Sigmoid colon (tissue), 7 donors: ENCODE results near the gene ZBED4. TPM values are rescaled to one million over a fixed set of nuclear protein-coding genes. Genes with fewer than 3 reads are reported as not detected.
A peak's percentile ranks its signal among the peaks of the same experiment; 100 is the strongest.

Source experiments
- DNase-seq: peaks from one replicate; pipeline ENCODE4 v3.0.0-alpha.2; 2019
- H3K27ac ChIP-seq, 4 donors: fragments of 200-600 bp; sonication (generic); one replicate each; pipeline ENCODE4 v1.5.1; 2016 to 2019; ENCODE audit warnings: mild to moderate bottlenecking in 1 of 4
- H3K27me3 ChIP-seq, 3 donors: fragments of 200-600 bp; sonication (generic); one replicate each; pipeline ENCODE4 v1.5.1; 2019; ENCODE audit warnings: mild to moderate bottlenecking in 1 of 3
- H3K36me3 ChIP-seq, 4 donors: fragments of 200-600 bp; sonication (generic); one replicate each; pipeline ENCODE4 v1.5.1; 2016 to 2019
- H3K4me1 ChIP-seq, 4 donors: fragments of 200-600 bp; sonication (generic); one replicate each; pipeline ENCODE4 v1.5.1; 2017 to 2019
- H3K4me3 ChIP-seq, 4 donors: fragments of 200-600 bp; sonication (generic); one replicate each; pipeline ENCODE4 v1.5.1; 2017 to 2019; ENCODE audit warnings: mild to moderate bottlenecking in 2 of 4, moderate library complexity in 1 of 4
- H3K9me3 ChIP-seq, 4 donors: fragments of 200-600 bp in 3 of 4; sonication (generic) in 3 of 4; one replicate each; pipeline versions ENCODE4 v1.5.1 to v1.6.1; 2013 to 2019
- EP300 ChIP-seq, 4 donors: sonication (generic); formaldehyde crosslinking; IDR thresholded peaks; one replicate each; pipeline ENCODE4 v1.6.1; 2017; ENCODE audit warnings: antibody characterized with exemption in 4 of 4
- POLR2A ChIP-seq, 2 donors: fragments of 450-650 bp; IDR thresholded peaks; one replicate each; pipeline ENCODE4 v1.6.1; 2016; ENCODE audit warnings: antibody characterized with exemption in 2 of 2, mild to moderate bottlenecking in 2 of 2, moderate library complexity in 2 of 2
- POLR2AphosphoS5 ChIP-seq, 4 donors: sonication (generic); formaldehyde crosslinking; IDR thresholded peaks; one replicate each; pipeline ENCODE4 v1.6.1; 2017; ENCODE audit warnings: antibody characterized with exemption in 4 of 4
- WGBS, 2 donors: extraction: QIAGEN DNeasy Blood & Tissue Kit; methylation state at CpG; one replicate each; pipeline ENCODE4 v1.1.7; 2013; 5-methylcytosine and 5-hydroxymethylcytosine counted together
- intact Hi-C: fragments of 100-400 bp; cut with DNase I; formaldehyde crosslinking; loops from one replicate; pipeline ENCODE4 v1.15.1; 2023
- polyA plus RNA-seq, 3 donors: library from polyadenylated mRNA; stranded (reverse); fragments of 200-250 nt; gene quantifications; one replicate each; pipeline ENCODE4 v1.2.3, GENCODE V29; 2013
- total RNA-seq, 4 donors: library from RNA; depleted of rRNA; stranded (reverse); fragments of >200 nt; gene quantifications; one replicate each; pipeline ENCODE4 v1.1.0, GENCODE V29; 2016
- TF ChIP-seq, protein P1 (sequence below), 4 experiments: fragments of 450-650 bp in 3 of 4; fragments of 200-600 bp in 1 of 4; IDR thresholded peaks; one replicate each; pipeline ENCODE4 v1.5.1; 2016 to 2019; ENCODE audit warnings: antibody characterized with exemption in 4 of 4, mild to moderate bottlenecking in 3 of 4, moderate library complexity in 2 of 4
- donor health status: healthy with polysubstance abuse.
- donor health status: Bipolar disorder and iron deficiency.
- donor health status: healthy.

Gene ZBED4
- total and polyA plus RNA-seq, 7 donors = 2.4 to 10.5 (median 4.6) TPM

GRCh38 chr22:49855251-49855911 lies 1.7 kb downstream of the ZBED4 start:
- peaks cover under 1 to 4% (median under 1%) of the 10 kb centered on the region in 3 donors for H3K27me3 ChIP-seq
- H3K36me3 ChIP-seq = no peaks in the 10 kb centered on the region
- 10 to 39% methylated on average over 9 of the region's 9 CpGs for WGBS, 2 donors
- H3K9me3 ChIP-seq = no peaks in the 10 kb centered on the region
- TF ChIP-seq, protein P1, sequence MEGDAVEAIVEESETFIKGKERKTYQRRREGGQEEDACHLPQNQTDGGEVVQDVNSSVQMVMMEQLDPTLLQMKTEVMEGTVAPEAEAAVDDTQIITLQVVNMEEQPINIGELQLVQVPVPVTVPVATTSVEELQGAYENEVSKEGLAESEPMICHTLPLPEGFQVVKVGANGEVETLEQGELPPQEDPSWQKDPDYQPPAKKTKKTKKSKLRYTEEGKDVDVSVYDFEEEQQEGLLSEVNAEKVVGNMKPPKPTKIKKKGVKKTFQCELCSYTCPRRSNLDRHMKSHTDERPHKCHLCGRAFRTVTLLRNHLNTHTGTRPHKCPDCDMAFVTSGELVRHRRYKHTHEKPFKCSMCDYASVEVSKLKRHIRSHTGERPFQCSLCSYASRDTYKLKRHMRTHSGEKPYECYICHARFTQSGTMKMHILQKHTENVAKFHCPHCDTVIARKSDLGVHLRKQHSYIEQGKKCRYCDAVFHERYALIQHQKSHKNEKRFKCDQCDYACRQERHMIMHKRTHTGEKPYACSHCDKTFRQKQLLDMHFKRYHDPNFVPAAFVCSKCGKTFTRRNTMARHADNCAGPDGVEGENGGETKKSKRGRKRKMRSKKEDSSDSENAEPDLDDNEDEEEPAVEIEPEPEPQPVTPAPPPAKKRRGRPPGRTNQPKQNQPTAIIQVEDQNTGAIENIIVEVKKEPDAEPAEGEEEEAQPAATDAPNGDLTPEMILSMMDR (IDR thresholded peaks at IDR 0.05) = no peak
- TF ChIP-seq EP300 (IDR thresholded peaks at IDR 0.05) = no peak
- TF ChIP-seq POLR2A (IDR thresholded peaks at IDR 0.05) = no peak
- TF ChIP-seq POLR2AphosphoS5 (IDR thresholded peaks at IDR 0.05) = no peak
- DNase-seq = no peak
- peaks cover 0 to 29% (median 20%) of the 10 kb centered on the region in 4 donors for H3K4me1 ChIP-seq
- peak overlapping the region in 2 of 4 donors; percentile 49 to 70 for H3K27ac ChIP-seq
- peak overlapping the region in 1 of 4 donors; percentile 57 for H3K4me3 ChIP-seq
- intact Hi-C loops = loop anchor here (10.0 kb wide), 1 partner anchor 339 kb away; no protein-coding TSS in a partner anchor

DNA sequence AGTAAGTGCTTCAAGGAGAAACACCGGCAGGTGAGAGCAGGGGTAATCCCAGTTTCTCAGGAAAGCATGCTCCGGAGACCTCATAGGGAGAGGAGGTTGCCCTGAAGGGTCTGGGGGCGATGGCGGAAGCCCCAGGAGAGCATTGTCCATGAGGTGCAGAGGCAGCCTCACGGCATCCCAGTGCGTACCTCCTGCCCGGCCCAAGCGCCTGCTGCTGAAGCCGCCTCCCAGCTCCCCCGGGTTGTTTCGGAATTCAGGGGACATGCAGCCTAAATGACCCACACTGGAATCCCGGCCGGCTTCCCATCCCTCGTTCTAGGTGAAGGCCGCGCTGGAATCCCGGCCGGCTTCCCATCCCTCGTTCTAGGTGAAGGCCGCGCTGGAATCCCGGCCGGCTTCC lies 2.7 kb downstream of the ZBED4 start:
- Histone ChIP-seq H3K27me3 (no peaks in the 10 kb centered on the region), H3K9me3 (no peaks in the 10 kb centered on the region), H3K4me1 (peaks cover 0 to 29% (median 20%) of the 10 kb centered on the region in 4 donors), H3K4me3 (no peak overlapping the region), H3K36me3 (no peaks in the 10 kb centered on the region), H3K27ac (no peak overlapping the region)
- WGBS, 2 donors = 85 to 90% methylated on average over 18 to 19 of the region's 23 CpGs
- TF ChIP-seq POLR2AphosphoS5 (IDR thresholded peaks at IDR 0.05) = no peak
- intact Hi-C loops = loop anchor here (10.0 kb wide), 1 partner anchor 338 kb away; no protein-coding TSS in a partner anchor
- no peak for DNase-seq

- H3K4me3 ChIP-seq = no peak overlapping the region
- 87 to 88% methylated on average over 31 of the region's 31 CpGs for WGBS, 2 donors
- DNase-seq = no peak
- intact Hi-C loops = loop anchor here (10.0 kb wide), 1 partner anchor 338 kb away; no protein-coding TSS in a partner anchor
- no peak overlapping the region for H3K27ac ChIP-seq
- no peaks in the 10 kb centered on the region for H3K27me3 ChIP-seq
- no peaks in the 10 kb centered on the region for H3K9me3 ChIP-seq
- H3K36me3 ChIP-seq = no peaks in the 10 kb centered on the region
- peaks cover 0 to 29% (median 20%) of the 10 kb centered on the region in 4 donors for H3K4me1 ChIP-seq
- no peak for TF ChIP-seq POLR2AphosphoS5 (IDR thresholded peaks at IDR 0.05)
- TF ChIP-seq, protein P1 (IDR thresholded peaks at IDR 0.05) = no peak
- TF ChIP-seq EP300 (IDR thresholded peaks at IDR 0.05) = no peak
- no peak for TF ChIP-seq POLR2A (IDR thresholded peaks at IDR 0.05)
These were observed 3.3 kb downstream of the ZBED4 start for GRCh38 chr22:49856766-49857618.

- WGBS, 2 donors = 84 to 85% methylated on average over 14 of the region's 14 CpGs
- TF ChIP-seq, protein P1 (IDR thresholded peaks at IDR 0.05) = no peak
- TF ChIP-seq EP300 (IDR thresholded peaks at IDR 0.05) (no peak), POLR2A (IDR thresholded peaks at IDR 0.05) (no peak), POLR2AphosphoS5 (IDR thresholded peaks at IDR 0.05) (no peak)
- Histone ChIP-seq H3K9me3 (no peaks in the 10 kb centered on the region), H3K4me1 (peaks cover 0 to 21% (median 15%) of the 10 kb centered on the region in 4 donors), H3K4me3 (no peak overlapping the region), H3K27me3 (no peaks in the 10 kb centered on the region), H3K27ac (no peak overlapping the region), H3K36me3 (no peaks in the 10 kb centered on the region)
- no peak for DNase-seq
- intact Hi-C loops = loop anchor here (10.0 kb wide), 1 partner anchor 336 kb away; no protein-coding TSS in a partner anchor
These were observed 5.2 kb downstream of the ZBED4 start for GRCh38 chr22:49858827-49859226.
